Measurements from ENCODE around the gene ACTR5.

Gene ACTR5

GRCh38 chr20:38728911-38729642 is 19.2 kb upstream of the ACTR5 start:
- DNase-seq = no peak

- DNase-seq = no peak
Observed at GRCh38 chr20:38729767-38730166, 18.5 kb upstream of the ACTR5 start.

- DNase-seq = peak in 1 of 58 donors; percentile 10
Observed at GRCh38 chr20:38730167-38730988, 17.9 kb upstream of the ACTR5 start.

GRCh38 chr20:38730989-38731737 is 17.1 kb upstream of the ACTR5 start:
- peak in 44 of 58 donors; percentile 13 to 77 (median 38) for DNase-seq

GRCh38 chr20:38731738-38732113 is 16.5 kb upstream of the ACTR5 start:
- DNase-seq = no peak

GRCh38 chr20:38732981-38733380 is 15.3 kb upstream of the ACTR5 start:
- DNase-seq = no peak

- DNase-seq = no peak
Observed at GRCh38 chr20:38735172-38735571, 13.1 kb upstream of the ACTR5 start.

- no peak for DNase-seq
Observed at GRCh38 chr20:38737887-38738286, 10.4 kb upstream of the ACTR5 start.

GRCh38 chr20:38745757-38746156 is 2.5 kb upstream of the ACTR5 start:
- DNase-seq = no peak

- DNase-seq = peak in 1 of 58 donors; percentile 13
Observed at GRCh38 chr20:38747495-38748096, 664 bp upstream of the ACTR5 start.

- peak in 1 of 58 donors; percentile 13 for DNase-seq
Observed at GRCh38 chr20:38748861-38749149, 545 bp downstream of the ACTR5 start.

- peak in 5 of 58 donors; percentile 5 to 17 (median 11) for DNase-seq
Observed at GRCh38 chr20:38751360-38751976, 3.2 kb downstream of the ACTR5 start.

GRCh38 chr20:38752029-38752428 is 3.8 kb downstream of the ACTR5 start:
- DNase-seq = no peak

GRCh38 chr20:38754924-38755323 is 6.7 kb downstream of the ACTR5 start:
- no peak for DNase-seq

- no peak for DNase-seq
Observed at GRCh38 chr20:38755324-38755910, 7.2 kb downstream of the ACTR5 start.

GRCh38 chr20:38757145-38757775 is 9.0 kb downstream of the ACTR5 start:
- DNase-seq = no peak

GRCh38 chr20:38759106-38759505 is 10.8 kb downstream of the ACTR5 start:
- peak in 8 of 58 donors; percentile 9 to 25 (median 16) for DNase-seq

- no peak for DNase-seq
Observed at GRCh38 chr20:38760978-38761377, 12.7 kb downstream of the ACTR5 start.

- no peak for DNase-seq
Observed at GRCh38 chr20:38762174-38762573, 13.9 kb downstream of the ACTR5 start.

- no peak for DNase-seq
Observed at GRCh38 chr20:38763616-38764015, 15.4 kb downstream of the ACTR5 start.

Data from anterior cingulate cortex (tissue), 58 donors.